HG03432 (cell line): ENCODE data around the gene SIRT7.

Experiments used
- ATAC-seq: cut with Tn5 transposase; IDR thresholded peaks from one replicate; pipeline ENCODE4 v1.9.1; 2021; ENCODE audit warnings: mild to moderate bottlenecking, moderate library complexity; ENCODE audit not compliant: unreplicated experiment

SIRT7 gene

DNA sequence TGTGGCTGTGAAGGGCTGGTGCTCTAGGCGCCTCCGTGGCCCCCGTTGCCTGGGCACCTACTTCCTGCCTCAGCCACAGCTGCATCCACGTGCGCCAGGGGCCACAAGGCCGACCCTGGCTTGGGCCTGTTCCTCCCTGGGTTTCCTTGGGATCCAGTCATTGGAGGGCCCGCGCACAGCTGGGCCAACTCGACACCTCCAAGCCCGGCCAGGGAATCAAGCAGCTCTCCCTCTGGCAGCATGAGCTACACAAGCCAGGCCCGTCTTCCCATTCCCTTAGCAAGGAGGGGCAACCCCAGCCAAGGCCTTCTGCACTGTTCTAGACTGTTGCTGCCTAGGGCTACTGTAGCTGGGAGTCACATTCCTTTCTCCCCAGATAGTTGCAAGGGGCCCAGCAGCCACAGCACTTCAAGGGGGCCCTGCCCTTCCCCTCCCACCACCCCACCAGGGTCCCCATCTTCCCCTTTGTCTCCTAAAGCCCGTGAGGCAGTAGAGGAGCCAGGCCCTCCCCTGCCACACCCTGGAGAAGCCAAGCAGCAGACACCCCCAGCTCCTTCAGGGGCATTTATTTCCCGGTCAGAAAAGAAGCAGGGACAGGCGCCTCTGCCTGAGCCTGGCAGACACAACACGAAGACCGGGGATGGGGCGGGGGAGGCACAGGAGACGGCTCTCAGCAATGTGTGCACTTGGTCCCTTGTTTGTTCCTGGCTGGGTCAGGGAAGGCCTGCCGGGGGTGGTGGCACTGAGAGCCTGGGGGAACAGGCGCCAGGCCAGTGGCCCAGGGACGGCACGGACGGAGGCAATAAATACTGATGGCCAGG is 50.6 kb downstream of the SIRT7 start:
- no peak for ATAC-seq

DNA sequence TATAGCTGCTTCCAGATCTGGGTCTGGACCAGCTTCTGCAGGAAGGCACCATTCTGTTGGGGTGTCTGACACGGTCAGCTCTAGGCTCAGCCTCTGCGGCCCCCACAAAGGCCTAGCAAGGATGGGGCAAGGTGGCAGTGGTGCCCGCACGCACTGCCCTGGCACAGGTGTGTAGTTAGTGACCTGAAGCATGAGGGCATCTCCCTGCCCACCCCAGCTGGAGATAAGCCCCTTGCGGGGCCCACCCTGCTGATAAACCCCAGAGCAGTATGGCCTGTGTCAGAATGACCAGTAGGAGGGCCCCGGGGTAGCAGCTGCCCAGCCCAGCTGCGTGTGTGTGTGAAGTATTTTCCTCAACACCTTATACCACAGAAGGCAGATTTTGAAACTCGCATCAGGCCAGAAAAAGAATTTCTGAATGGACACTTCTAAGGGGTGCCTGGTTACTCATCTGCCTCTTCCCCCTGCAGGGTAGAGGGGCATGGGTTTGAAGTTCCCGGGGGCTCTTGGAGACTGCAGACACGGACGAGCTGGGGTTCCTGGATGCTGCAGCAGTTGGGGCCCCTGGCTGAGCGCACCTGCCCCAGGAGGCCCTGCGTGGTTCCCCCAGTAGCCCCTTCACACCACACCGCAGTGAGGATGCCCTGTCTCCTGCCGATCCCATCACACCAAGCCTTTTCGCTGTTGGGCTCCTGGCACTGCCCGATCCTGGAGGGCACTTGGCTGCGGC is 51.4 kb downstream of the SIRT7 start:
- ATAC-seq: no peak

DNA sequence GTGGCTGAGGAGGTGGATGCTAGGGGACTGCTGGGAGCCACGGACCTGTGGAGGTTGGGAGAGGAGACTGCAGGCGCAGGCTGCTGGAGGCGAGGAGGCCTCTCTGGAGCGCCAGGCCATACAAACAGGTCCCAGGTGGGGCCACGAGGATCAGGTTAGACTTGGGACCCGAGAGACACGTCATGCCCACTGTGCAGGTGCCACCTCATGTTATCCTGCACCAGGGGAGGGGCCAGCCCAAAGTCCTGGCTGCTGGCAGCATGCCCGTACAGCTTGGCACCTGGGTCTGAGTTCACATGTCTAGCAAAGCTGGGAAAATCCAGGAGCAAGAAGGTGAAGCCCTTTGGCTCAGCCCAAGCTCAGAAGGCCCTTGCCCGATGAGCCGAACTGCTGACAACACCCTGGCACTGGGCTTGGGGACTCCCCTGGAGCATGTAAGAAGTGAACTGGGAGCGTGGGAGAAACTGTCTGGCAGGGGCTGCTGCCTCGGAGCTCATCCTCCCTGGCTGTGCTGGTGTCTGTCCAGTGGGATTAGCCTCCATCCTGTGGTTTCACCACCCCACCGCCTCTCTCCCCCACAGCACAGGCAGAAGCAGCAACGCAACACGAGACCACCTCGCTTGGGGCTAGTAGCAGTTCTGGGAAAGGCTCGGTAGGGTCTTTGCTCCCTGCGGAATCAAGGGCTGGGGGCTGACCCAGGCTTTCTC is 52.1 kb downstream of the SIRT7 start:
- ATAC-seq: no peak

DNA sequence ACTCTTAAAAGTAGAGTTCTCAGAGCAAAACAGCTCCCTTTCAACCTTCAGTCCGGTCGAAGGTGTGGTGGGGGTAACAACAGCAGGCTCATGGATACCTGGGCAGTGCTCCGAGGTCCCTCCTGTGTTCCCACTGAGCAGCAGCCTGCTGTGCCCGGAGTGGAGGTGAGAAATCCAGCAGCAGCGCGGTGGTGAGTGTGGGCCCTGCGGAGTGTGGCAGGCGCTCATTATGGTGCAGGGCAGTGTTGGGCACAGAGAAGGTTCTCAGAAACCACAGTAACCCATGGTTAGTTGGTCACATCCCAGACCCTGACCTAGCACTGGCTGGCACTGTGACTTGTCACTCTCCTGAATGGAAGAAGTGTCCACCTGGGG is 52.6 kb downstream of the SIRT7 start:
- no peak for ATAC-seq

DNA sequence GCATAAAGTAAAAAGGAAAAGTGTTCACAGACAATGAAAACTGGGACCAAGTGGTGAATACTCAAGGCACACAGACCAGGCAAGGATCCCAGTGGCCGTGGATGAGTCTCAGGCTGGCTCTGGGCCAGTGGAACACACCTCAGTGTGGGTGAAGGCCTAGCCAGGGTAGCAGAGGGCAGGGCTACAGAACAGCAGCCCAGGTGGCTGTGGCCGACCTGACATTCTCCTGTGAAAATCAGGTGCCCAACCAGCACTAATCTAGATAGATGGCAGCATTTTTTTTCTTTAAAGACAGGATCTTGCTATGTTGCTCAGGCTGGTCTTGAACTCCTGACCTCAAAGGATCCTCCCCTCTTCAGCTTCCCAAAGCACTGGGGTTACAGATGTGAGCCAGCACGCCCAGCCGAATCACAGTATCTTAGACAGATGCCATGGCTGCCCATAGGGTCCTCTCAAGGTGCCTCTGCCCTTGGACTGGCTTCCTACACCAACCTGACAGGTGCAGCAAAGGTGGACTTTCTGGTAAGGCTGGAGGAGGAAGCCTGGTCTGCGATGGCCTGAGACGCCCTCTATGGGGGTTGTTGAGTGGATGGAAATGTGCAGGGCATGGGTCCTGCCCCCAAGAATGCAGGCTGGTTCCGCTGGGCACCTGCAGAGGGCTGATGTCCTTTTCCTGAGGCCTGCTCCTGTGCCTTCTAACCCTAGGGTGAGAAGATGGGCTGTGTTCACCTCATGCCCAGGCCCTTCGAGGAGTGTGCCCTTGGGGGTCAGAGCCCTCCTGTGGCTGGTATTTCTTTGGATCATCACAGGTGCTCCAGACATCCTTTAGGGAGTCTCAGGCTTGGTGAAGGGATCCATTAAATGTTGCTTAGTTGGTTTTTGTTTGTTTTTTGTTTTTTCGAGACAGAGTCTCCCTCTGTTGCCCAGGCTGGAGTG is 53.9 kb downstream of the SIRT7 start:
- ATAC-seq: no peak

DNA sequence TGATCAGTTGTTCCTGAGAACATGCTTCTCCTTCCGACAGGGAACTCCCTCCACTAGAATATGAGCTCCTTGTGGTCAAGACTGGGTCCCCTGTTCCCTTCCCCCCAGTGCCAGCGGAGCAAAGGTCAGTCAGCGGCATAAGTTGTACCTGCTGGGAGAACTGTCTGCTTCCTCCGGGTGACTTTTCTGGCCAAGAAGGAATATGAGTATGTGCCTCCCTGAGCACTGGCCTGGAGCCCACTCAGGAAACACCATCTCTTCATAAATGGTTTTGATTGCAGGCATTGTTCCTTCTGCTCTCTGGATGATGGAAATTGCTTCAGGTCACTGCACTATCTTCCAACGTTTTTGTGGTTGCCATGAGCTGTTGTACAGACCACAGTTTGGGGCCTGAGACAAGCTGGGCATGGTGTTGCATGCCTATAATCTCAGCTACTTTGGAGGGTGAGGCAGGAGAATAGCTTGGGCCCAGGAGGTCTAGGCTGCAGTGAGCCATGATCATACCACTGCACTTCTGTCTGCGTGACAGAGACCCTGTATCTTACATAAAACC is 54.8 kb downstream of the SIRT7 start:
- ATAC-seq: no peak
